OCI-LY3 (cell line): Measurements from ENCODE around the gene NFKB2.
A peak's percentile ranks its signal among the peaks of the same experiment; 100 is the strongest.

Experiments used
- H2AFZ ChIP-seq: fragments of 200-600, 300-600 bp; shearing (Covaris generic); 2 replicates; pipeline ENCODE4 v1.6.0; 2014; ENCODE audit warnings: antibody characterized with exemption, low read depth, low read length
- H3K27ac ChIP-seq: fragments of 200-600, 300-600 bp; sonication (generic); 2 replicates; pipeline ENCODE4 v1.5.1; 2014; ENCODE audit warnings: mild to moderate bottlenecking, low read length, moderate library complexity, mixed read lengths
- H3K27me3 ChIP-seq: fragments of 200-600, 300-600 bp; sonication (generic); 2 replicates; pipeline ENCODE4 v1.6.1; 2014; ENCODE audit warnings: low read depth, low read length, mixed read lengths
- H3K36me3 ChIP-seq: fragments of 200-600, 300-600 bp; sonication (generic); replicated peaks from 2 replicates; pipeline ENCODE3; 2014; ENCODE audit warnings: low read depth, low read length, mixed read lengths
- H3K4me1 ChIP-seq: fragments of 300-600, 200-600 bp; sonication (generic); 2 replicates; pipeline ENCODE4 v1.6.1; 2014; ENCODE audit warnings: low read length, mixed read lengths
- H3K4me2 ChIP-seq: fragments of 200-600, 300-600 bp; sonication (generic); 2 replicates; pipeline ENCODE4 v1.6.1; 2014; ENCODE audit warnings: low read length, mixed read lengths
- H3K4me3 ChIP-seq: fragments of 300-600, 200-600 bp; sonication (generic); 2 replicates; pipeline ENCODE4 v1.5.1; 2014; ENCODE audit warnings: antibody characterized with exemption, mild to moderate bottlenecking, low read length, moderate library complexity
- H3K79me2 ChIP-seq: fragments of 300-600, 200-600 bp; shearing (Covaris generic); 2 replicates; pipeline ENCODE4 v1.6.1; 2014; ENCODE audit warnings: mild to moderate bottlenecking, low read length, mixed read lengths
- H3K9ac ChIP-seq: fragments of 300-600, 200-600 bp; shearing (Covaris generic); 2 replicates; pipeline ENCODE4 v1.6.0; 2014; ENCODE audit warnings: mild to moderate bottlenecking, low read length, moderate library complexity
- H3K9me3 ChIP-seq: fragments of 200-600, 300-600 bp; shearing (Covaris generic); 2 replicates; pipeline ENCODE4 v1.6.1; 2014; ENCODE audit warnings: low read length, mixed read lengths; ENCODE audit not compliant: insufficient read depth
- H4K20me1 ChIP-seq: fragments of 200-600, 300-600 bp; sonication (generic); 2 replicates; pipeline ENCODE4 v1.6.1; 2016; ENCODE audit warnings: low read length, mixed read lengths; ENCODE audit not compliant: insufficient read depth
- CTCF ChIP-seq: fragments of 200-600, 300-600 bp; sonication (generic); IDR thresholded peaks from 2 replicates; pipeline ENCODE4 v1.5.1; 2014; ENCODE audit warnings: antibody characterized with exemption, low read length, low read depth
- EZH2phosphoT487 ChIP-seq: fragments of 200-600 bp; shearing (Covaris generic); IDR thresholded peaks from 2 replicates; pipeline ENCODE4 v1.6.1; 2018; ENCODE audit warnings: antibody characterized with exemption, mixed run types, low read depth

Gene NFKB2

GRCh38 chr10:102451105-102451969 lies 55.8 kb downstream of the NFKB2 start, which contains the start of gene C10orf95:
TSS of gene C10orf95 (minus strand) at chr10:102451543. CDS start at chr10:102451093, 450 bp downstream.
- Histone ChIP-seq H3K4me2 (peak within 1 kb of the TSS; percentile 93), H2AFZ (no peak within 1 kb of the TSS), H3K27me3 (no peaks in the 10 kb centered on the region), H3K9ac (peak within 1 kb of the TSS; percentile 90), H3K9me3 (no peaks in the 10 kb centered on the region), H3K4me1 (peaks cover 19% of the 10 kb centered on the region), H3K79me2 (peaks cover 17% of the 10 kb centered on the region), H3K4me3 (peak within 1 kb of the TSS; percentile 94), H4K20me1 (0 out of 2 replicates have a peak, but pooled peaks cover 3% of the 10 kb centered on the region), H3K27ac (peak within 1 kb of the TSS; percentile 77), H3K36me3 (peaks cover 10% of the 10 kb centered on the region)
- TF ChIP-seq CTCF (no peak), EZH2phosphoT487 (no peak)
